HG03342 (cell line): ENCODE data around the gene ROCK2.

ENCODE experiments used
- ATAC-seq: cut with Tn5 transposase; IDR thresholded peaks from one replicate; pipeline ENCODE4 v1.9.1; 2021; ENCODE audit warnings: mild to moderate bottlenecking, moderate library complexity; ENCODE audit not compliant: unreplicated experiment

ROCK2 gene

DNA sequence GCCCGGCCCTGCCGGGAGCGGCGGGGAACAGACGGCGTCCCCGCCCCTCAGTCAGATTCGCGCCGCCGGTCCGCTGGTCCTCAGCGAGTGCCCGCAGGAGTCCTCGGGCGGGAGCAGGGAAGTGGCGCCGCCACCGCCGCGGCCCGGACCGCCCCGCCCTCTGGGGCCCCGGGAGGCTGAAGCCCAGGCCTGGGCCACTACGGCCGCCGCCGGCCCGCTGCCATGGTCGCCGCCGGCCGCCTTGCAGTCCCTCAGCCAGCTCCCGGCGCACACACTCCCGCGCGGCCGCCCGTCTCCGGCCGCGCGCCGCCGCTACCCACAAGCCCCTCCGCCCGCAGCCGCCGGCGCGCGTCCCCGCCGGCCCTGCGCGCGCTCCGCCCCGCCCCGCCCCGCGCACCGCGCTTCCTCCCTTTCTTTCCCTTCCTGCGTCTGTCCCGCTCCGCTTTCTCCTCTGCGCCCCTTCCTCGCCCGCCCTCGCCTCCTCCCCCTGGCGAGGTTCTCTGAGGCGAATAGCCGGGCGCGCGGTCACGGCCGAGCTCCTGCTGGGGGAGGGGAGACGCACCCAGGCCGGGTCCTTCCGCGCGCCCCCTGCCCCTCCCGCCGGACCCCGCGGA is at the start of gene ROCK2:
Gene ROCK2 (minus strand): TSS at position 295 of the 614 bp plus-strand sequence. CDS start 500 bp downstream, outside the sequence.
- peak; percentile 57 for ATAC-seq

DNA sequence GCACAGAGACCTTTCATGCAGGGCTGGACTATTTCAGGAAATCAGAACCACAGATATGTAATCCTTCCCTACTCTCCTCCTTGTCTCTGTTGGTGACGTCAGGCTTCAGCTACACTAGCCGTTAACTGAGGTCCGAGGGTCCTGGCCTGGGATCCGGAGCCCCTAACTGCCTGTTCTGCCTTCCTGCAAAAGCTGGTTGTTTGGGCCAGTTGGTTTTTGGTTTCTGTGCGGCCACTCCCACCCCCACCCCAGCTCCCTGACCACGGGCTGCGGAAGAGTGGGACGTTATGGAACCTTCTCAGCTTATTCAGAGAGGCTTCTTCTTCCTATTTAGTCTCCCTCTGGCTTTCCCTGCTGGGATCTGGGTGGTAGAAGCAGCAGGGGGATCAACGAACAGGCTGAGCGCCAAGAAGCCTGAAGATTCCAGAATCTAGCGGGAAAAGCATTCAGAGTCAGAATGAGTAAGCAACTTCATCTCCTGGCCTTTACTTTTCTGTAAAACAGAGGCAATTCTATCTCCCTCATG is 49.3 kb upstream of the ROCK2 start:
- ATAC-seq = no peak

DNA sequence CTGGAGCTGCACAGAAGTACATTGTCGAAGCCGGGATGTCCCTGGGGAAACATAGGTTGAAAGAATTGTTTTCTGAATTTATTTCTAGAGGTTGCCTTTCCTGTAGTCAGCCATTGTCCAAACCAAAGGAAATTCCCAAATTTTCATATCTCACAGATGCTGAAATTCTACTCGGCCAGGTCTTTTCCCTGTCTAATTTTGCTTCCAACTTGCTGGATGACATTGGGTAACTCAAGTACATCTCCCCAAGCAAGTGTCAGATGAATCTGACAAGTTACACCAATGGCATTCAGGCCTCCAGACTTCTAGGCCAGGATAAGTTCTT is 47.5 kb upstream of the ROCK2 start:
- ATAC-seq = no peak

DNA sequence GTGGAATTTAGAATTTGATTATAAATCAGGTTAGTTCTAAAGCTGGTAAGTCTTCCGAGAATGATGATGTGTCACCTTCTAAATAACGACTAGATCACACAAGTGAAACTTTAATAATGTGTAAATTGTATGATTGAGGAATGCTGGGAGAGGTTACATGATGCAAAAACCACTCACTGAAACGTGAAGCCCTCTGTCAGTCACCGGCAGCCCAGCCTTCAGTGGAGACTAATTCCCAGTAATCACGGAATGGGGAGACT is 45.9 kb upstream of the ROCK2 start:
- no peak for ATAC-seq

DNA sequence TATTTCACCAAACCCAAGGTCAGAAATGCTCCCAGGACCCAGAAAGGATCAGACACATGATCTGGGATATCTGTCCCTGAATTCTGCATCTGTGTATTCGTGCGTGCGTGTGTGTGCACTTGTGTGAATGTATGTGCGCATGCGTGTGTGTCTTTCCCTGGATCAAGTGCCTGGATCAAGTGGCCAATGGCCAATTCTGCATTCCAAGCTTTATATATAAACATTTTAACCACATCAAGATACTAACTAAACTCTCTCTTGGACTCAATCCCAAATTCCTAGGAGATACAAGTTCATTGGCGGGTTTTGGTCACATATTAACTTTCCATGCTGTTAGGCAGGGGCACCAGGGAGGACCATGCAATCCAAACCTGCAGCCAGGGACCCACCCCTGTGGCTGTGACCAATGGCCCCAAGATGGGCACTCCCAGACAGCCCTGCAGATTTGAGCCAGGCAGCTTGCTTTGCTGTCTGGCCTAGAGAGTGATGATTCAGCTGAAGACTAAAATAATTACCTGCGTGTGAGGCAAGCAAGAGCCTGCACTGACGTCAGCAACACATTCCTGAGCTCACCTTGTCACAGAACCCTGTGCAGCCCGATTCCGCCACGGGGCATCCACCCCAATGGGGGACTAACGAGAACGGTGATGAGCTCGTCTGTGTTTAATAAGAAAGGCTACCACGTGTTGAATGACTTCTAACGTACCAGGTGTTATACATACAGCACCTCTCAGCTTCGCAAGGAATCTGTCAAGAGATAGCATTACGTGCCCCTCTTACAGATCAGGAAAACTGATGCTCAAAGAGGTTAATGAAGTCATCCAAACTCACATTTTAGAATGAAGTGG is 45.3 kb upstream of the ROCK2 start:
- ATAC-seq = no peak

DNA sequence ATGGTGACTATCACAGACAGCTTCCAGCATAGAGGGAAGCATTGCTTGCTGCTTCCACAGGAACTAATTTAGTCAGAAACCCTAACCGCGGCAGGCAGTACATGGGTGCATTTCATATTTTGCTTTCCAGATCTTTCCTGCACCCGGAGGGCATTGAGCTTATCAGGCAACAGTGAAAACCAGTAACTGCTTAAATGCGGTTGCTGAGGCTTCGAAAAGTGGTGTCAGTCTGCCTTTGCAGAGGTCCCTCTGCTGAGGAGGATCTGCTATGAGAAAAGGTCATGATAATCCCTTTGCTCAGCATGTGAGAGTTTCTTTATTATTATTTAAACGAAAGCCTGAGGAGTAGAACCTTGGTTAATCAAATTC is 44.6 kb upstream of the ROCK2 start:
- ATAC-seq = no peak

DNA sequence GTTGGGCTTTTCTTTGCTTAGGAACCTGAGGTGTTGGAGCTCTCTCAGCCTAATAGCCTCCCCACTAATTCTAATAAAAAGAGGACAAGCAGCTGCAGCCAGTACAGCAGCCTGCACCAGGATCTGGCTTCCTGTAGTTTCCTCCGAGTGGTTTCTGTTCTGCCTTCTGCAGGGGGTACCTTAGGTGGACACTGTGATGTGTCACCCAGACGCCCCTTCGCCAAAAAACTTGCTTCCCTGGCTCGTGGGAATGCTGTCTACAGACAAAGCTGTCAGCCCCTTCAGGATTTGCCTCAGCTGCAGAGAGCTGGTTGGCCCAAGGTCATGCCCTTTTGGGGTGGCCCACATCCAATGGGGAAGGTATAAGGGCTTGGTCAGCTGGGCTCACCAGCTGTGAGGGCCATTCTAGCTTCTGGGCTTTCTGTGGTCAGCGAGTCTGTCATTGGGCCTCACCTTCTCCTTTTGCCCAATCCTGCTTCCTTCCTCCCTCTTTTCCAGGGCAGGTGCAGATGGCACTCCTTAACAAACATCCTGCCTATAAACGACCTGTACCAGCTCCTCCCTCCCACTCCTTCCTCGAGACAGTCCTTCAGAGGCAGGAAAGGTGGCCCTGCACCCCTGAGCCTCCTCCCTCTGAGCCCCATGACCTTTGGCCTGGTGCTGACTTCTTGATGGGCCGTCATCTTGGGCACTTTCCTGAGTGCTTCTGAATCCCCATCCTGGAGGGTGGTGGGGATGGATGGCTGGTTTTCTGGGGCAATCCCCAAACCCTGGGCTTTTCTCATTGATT is 44.0 kb upstream of the ROCK2 start:
- no peak for ATAC-seq

DNA sequence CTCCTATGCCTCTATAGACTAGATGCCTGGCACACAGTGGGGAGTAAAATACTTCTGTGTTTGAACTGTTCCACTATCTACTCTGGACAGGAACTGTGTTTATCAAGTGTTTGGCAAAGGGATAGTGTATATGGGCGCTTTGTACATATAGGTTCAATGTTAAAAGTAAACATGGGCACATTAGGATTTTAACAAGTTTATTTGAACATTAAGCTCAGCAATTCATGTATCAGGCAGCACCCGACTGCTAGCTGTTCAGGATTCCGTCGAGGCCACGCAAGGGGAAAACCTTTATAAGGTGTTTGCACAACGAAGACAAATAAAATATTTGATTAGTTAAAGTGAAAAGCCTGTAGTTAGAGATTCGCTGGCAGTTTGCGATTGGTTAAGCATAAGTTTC is 43.4 kb upstream of the ROCK2 start:
- no peak for ATAC-seq

DNA sequence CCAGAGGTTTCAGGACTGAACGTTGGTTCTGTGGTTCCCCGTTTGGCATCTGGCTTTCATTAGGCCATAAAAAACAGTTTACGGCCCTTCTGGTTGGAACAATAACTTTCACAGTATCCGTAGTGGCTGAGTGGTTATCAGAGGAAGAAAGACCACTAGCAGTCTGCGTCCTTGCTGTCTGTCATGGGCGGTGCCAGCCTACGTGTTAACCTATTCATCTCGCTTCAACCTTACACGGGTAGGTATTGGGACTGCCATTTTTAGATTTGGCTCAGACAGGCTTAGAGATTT is 42.6 kb upstream of the ROCK2 start:
- ATAC-seq = no peak

DNA sequence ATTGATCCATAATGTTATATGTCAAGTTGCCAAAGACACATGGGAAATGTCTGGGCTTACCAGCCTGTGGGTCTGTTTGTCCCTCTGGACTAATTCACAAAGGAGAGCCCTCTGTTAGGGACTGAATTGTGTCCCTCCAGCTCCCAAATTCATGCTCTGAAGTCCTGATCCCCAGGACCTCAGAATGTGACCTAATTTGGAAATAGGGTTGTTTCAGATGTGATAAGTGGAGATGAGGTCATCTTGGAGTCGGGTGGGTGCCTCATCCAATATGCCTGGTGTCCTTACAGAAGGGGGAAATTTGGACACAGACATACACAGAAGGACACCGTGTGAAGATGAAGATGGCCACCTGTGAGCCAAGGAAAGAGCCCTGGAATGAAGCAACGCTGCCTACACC is 41.4 kb upstream of the ROCK2 start:
- ATAC-seq = no peak

DNA sequence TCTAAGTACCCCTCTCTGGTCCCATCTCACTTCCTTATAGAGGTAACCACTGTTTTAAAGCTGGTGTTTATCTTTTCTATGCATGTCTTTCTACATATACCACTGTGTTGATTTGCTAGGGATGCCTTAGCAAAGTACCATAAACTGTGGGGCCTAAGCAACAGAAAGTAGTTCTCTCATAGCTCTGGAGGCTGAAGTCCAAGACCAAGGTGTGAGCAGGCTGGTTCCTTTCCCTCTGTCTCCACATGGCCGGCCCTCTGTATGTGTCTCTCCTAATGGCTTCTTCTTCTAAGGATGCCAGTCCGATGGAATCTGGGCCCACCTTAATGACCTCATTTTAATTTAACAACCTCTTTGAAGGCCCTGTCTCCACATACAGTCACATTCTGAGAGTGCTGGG is 40.8 kb upstream of the ROCK2 start:
- ATAC-seq = no peak

DNA sequence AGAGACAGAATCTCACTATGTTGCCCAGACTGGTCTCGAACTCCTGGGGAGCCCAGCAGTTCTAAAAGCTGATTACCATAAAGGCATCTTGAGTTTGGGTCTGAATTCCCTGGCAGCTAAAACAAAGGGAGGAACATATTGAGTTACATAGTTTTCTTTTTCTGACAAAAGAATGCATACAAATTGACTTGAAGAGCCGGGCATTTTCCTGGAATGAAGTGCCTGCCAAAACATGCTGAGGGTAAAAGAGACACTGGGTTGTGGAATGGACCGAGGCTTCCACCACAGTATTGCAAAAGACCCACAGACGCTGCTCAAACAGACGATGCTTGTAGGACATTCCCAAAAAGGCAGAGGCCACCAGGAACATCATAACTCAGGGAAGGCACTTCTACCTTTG is 35.1 kb upstream of the ROCK2 start:
- ATAC-seq = no peak

DNA sequence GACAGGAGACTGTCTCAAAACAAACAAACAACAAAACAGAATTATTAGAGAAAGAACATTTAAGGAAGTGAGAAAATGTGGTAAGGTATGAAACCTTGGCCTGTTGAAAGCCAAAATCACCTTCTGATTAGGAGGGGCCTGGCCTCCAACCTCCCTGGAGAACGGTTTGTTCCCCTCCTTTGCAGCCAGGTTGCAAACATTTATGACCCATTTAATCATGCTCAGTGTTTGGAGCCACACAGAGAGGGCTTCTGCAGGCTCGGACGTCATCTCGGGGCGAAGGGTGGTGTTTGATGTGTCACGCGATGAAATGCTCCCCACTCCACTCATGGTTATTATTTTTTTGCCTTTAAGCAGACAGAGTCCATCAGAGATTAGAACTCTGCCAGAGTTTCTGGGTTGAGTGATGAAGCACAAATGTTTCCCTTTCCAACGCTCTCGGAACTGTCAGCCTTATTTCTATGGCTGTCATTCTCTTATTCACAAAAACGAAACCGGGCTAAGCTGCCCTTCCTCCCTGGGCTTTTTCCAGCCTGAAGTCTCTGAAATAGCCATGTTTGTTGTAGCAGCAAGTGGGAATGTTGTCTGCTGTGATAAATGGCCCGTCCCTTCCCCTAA is 33.6 kb upstream of the ROCK2 start:
- ATAC-seq = peak; percentile 96

DNA sequence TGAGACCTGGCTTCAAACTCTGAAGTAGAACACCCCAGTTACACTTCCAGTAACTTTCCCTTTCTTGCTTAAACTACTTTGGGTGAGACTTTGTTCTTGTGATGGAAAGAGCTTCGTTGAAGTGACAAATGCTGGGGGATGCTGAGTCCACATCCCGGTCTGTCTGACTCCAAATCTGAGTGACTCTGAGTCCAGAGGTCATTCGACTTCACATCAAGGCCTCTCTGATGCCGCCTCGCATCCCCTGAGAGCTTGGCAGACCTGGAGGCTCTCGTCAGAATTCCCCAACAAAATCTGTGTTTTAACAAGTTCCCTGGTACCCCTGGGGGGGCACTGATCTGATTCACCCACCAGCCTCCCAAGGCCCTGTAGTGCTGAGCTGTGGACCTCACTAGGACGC is 31.6 kb upstream of the ROCK2 start:
- ATAC-seq = no peak

DNA sequence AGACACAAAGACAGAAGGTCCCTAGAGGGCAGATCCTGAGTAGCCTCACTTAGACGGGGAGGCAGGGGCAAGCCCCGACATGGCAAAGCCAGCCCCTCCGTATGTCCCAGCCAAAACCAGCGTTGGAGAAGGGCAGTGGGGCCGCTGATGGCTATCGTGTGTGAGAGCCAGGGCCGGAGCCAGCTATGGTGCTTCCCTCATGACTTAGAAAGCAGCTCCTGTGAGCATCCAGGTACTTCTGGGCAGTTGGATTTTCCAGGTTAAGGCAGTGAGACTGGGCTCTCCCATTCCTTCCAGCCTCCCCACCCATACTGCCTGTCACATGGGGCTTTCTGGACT is 31.2 kb upstream of the ROCK2 start:
- no peak for ATAC-seq

DNA sequence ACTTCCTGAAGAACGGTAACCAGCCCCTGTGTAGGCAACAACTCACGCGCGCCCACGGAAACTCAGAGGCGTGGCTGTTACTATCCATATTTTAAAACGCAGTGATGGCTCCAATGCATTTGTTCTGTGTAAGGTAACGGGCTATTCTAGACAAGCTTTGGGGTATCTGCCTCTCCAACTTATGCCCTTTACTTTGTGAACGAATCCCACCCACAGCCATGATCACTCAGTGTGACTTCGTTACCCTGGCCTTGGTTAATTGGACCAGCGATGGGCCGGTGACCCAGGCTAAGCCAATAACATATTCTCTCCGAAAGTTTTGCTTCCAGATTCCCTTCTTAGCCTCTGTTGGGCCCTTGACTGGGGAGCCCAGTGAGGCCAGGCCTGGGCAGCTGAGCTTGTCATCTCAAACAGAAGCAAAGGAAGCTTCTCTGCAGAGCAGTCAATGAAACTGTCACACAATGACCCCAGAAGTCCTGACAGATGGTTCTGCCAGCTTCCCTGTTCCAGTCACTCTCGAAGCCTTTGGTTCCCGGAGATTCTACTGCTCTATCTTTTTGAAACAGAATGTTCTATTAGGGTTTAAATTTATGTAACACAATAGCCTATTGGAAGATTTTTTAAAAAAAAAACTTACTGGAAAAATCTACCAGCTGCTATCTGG is 30.7 kb upstream of the ROCK2 start:
- no peak for ATAC-seq

DNA sequence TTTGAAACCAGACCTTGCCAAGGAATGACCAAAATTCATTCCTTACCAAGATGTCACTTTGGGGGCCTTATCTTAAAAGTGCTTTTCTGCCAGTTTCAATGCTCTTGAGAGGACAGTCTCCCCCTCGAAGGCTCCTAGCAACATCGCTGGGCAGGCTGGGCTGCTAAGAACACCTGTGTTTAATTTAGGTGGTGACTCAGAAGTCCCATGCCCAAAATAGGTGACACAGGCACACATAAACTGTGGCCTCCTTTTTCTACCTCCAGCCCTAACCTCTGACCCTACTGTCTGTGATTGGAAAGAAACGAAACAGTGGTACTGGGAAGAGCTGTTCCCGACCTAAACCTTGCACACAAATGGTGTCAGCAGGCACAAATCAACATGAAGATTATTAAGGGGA is 28.7 kb upstream of the ROCK2 start:
- ATAC-seq = no peak

DNA sequence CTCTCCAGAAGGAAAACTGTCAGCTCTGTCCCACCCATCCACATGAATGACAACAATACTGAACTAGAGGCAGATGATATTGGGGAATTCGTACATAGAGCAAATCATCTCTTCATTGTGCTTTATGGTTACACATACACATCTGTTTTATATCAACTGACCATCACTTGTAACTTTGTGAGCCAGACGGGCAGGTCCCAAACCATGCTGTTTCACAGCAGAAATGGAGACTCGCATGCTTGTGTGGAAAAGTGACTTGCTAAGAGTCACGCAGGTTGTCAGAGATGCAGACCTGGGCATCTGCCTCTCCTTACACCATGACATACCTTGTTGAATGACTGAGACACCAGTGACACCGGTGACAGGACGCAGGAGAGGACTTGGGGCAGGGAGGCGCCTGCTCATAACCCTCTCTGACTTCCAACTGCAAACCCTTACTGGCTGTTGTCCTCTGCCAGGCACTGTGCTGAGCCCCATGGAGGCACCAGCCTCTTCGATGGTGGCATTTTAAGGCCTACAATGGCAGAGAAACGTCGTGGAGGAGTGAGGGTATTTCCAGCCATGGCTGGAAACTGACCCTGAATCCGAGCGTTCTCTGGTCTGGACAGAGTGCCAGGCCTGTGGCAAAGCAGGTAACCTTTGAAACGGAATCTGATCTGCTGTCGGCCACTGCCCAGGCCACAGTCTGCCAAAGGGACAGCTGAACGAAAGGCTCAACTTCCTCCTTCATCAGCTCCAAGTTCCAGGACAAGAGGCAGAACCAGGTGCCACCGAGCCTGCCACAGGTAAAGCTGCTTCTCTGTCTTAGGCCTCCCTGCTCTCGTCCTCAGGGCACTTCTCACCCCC is 26.9 kb upstream of the ROCK2 start:
- ATAC-seq = no peak

DNA sequence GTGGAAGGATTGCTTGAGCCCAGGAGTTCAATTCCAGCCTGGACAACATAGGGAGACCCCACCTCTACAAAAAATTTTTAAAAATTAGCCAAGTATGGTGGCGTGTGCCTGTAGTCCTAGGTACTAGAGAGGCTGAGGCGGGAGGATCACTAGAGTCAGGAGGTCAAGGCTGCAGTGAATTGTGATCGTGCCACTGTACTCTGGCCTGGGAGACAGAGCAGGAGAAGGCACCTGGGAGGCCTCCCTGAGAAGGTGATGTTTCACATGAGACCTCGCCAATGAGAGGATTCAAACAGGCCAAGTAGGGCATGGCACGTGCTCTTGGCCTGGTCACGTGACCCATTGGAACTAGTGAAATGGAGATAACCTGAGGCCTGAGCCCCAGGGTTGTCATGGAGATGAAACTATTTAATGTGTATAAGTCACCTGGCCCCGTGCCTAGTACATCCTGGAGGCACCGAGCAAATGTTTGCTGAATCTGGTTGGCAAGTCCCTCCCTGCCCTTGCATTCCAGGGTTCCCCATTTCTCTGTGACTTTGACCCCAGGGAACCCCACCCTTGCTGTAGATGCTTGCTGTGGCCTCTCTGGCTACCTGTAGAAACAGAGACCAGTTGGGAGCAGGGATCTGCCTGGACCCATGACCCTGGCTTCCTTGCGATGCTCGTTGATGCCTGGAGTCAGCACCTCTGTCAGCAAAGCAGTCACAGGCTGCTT is 26.1 kb upstream of the ROCK2 start:
- no peak for ATAC-seq

DNA sequence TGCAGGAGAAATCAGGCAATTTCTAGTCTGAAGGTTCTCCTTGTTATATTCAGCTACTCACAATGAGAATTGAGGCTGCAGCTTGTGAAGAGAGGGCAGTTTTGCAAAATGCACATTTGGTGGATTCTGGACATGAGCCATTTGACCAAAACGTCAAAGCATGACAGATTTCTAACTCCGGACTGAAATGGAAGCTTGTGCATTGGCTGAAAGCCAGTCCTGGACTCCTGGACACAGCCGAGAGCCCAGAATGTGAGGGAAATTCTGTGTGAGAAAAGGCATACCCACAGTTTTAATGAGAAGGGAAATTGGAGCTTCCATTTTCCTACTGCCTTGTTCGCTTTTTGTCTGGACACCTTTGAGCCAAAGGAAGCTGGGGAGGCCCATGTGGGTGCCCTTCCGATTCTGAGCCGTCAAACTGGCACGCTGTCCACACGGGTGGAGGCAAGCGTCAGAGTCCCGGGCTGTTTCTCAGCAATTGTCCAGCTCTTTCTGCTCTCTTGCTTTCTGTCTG is 23.7 kb upstream of the ROCK2 start:
- no peak for ATAC-seq
